ENCODE measurements around the gene ZDHHC6. TPM values are rescaled to one million over a fixed set of nuclear protein-coding genes. Genes with fewer than 3 reads are reported as not detected.
A peak's percentile ranks its signal among the peaks of the same experiment; 100 is the strongest.

Gene ZDHHC6
- total and polyA plus RNA-seq, 2 donors from 2014 or later: 37.5 to 73.8 TPM

DNA sequence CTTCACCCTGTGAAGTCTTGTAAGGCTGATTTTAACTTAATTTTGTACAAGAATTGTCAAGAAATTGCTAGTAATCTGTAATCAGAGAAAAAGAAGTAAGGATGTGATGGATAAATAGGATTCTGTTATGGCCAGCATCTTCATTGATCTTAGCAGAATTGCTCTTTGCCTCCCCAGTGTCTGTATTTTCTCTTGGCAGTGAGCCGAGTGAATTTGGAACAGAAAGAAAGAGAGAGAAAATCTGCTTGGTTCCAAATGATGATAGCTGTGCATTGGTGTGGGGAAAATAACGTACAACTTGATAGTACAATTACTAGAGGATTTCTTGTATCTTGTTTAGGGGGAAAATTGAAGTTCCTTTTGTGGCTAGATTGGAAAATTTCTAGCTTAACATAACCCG, 34.9 kb upstream of the ZDHHC6 start:
- Histone ChIP-seq H3K27me3 (ENCODE audit: control insufficient read depth, insufficient read depth, low read length) (no peaks in the 10 kb centered on the region), H3K4me1 (ENCODE audit: control insufficient read depth in 2 of 3, insufficient read depth in 2 of 3, low read depth in 1 of 3, low read length in 3 of 3) (no peaks in the 10 kb centered on the region), H3K9me3 (ENCODE audit: control insufficient read depth in 2 of 3, insufficient read depth in 1 of 3, low read length in 3 of 3) (no peaks in the 10 kb centered on the region), H3K4me3 (ENCODE audit: low read length in 3 of 3) (no peak overlapping the region), H3K36me3 (ENCODE audit: control insufficient read depth in 2 of 3, insufficient read depth in 3 of 3, low read length in 3 of 3) (no peaks in the 10 kb centered on the region), H3K27ac (ENCODE audit: low read depth in 2 of 2, low read length in 2 of 2) (no peak overlapping the region), H3K9ac (ENCODE audit: low read length in 3 of 3) (no peak overlapping the region)
- no peak for FAIRE-seq
- intact Hi-C loops (cut with DNase I): no loop called here
- TF ChIP-seq, protein P1, sequence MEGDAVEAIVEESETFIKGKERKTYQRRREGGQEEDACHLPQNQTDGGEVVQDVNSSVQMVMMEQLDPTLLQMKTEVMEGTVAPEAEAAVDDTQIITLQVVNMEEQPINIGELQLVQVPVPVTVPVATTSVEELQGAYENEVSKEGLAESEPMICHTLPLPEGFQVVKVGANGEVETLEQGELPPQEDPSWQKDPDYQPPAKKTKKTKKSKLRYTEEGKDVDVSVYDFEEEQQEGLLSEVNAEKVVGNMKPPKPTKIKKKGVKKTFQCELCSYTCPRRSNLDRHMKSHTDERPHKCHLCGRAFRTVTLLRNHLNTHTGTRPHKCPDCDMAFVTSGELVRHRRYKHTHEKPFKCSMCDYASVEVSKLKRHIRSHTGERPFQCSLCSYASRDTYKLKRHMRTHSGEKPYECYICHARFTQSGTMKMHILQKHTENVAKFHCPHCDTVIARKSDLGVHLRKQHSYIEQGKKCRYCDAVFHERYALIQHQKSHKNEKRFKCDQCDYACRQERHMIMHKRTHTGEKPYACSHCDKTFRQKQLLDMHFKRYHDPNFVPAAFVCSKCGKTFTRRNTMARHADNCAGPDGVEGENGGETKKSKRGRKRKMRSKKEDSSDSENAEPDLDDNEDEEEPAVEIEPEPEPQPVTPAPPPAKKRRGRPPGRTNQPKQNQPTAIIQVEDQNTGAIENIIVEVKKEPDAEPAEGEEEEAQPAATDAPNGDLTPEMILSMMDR (IDR thresholded peaks at IDR 0.05; ENCODE audit: borderline replicate concordance, extremely low read depth, insufficient read depth): no peak
- no peak for DNase-seq

DNA sequence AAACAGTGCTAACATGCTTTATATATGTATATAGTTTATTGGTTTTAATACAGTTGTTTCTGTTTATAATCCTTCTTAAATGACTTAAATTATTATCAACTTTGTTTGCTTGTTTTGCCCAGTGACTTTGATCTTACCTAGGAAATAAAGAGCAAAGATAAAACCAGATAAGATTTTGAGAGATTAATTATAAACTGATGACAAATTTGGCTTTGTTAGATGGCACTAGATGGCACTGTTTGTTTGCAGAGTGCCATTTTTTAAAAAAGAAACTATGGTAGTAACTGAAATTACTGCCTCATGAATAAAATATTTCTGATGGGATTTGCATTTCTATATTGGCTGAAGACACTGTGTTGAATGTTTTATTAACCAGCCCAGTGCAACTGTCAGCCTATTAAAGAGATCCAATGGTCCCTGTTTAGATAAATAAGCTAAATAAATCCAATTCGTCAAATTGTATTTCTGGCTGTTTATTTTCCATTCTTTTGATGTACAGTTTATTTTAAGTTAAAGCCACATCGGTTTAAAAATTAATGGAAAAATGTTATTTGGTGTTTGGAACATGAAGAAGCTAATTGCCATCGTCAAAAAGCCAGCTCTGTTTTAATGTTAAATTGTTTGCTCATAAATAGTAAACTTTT, 29.0 kb upstream of the ZDHHC6 start:
- Histone ChIP-seq H3K4me1 (ENCODE audit: control insufficient read depth in 2 of 3, insufficient read depth in 2 of 3, low read depth in 1 of 3, low read length in 3 of 3) (no peaks in the 10 kb centered on the region), H3K9me3 (ENCODE audit: control insufficient read depth in 2 of 3, insufficient read depth in 1 of 3, low read length in 3 of 3) (no peaks in the 10 kb centered on the region), H3K4me3 (ENCODE audit: low read length in 3 of 3) (no peak overlapping the region), H3K9ac (ENCODE audit: low read length in 3 of 3) (no peak overlapping the region), H3K27ac (ENCODE audit: low read depth in 2 of 2, low read length in 2 of 2) (no peak overlapping the region), H3K36me3 (ENCODE audit: control insufficient read depth in 2 of 3, insufficient read depth in 3 of 3, low read length in 3 of 3) (no peaks in the 10 kb centered on the region), H3K27me3 (ENCODE audit: control insufficient read depth, insufficient read depth, low read length) (no peaks in the 10 kb centered on the region)
- FAIRE-seq (peak; percentile 11), DNase-seq (peak in 1 of 5 donors; percentile 13)
- TF ChIP-seq, protein P1 (IDR thresholded peaks at IDR 0.05; ENCODE audit: borderline replicate concordance, extremely low read depth, insufficient read depth): peak; percentile 45
- intact Hi-C loops (cut with DNase I): no loop called here

DNA sequence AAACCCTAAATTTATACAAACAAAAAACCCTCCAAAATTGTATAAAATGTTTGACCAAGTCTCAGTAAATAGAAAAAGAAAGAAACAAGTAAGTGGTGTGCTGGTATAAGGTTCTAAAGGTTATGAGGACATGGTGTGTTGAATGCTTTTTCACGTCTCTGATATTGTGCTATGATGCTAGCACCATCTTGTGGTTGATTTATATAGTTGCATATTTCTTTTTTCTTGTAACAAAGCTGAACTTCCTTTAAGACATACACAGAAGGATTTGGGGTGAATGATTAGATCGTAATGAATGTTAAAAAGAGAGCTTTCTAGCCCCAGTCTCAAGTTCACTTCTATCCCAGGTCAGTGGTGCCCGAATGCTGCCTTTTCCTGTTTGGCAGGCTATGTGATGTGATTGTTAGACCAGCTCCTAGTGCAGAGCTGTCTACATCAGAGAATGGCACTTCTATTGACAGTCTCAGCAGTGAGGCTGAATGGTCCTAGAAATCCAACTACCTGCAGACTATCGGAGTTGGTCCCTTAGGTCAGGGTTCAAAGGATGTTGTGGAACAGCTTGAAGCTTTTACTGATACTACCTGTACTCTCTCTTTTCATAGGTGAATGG, 25.3 kb upstream of the ZDHHC6 start:
- Histone ChIP-seq H3K27me3 (ENCODE audit: control insufficient read depth, insufficient read depth, low read length) (no peaks in the 10 kb centered on the region), H3K9me3 (ENCODE audit: control insufficient read depth in 2 of 3, insufficient read depth in 1 of 3, low read length in 3 of 3) (no peaks in the 10 kb centered on the region), H3K4me1 (ENCODE audit: control insufficient read depth in 2 of 3, insufficient read depth in 2 of 3, low read depth in 1 of 3, low read length in 3 of 3) (no peaks in the 10 kb centered on the region), H3K27ac (ENCODE audit: low read depth in 2 of 2, low read length in 2 of 2) (no peak overlapping the region), H3K4me3 (ENCODE audit: low read length in 3 of 3) (no peak overlapping the region), H3K36me3 (ENCODE audit: control insufficient read depth in 2 of 3, insufficient read depth in 3 of 3, low read length in 3 of 3) (peaks cover 0 to 3% (median 0%) of the 10 kb centered on the region in 3 donors), H3K9ac (ENCODE audit: low read length in 3 of 3) (no peak overlapping the region)
- DNase-seq (peak in 2 of 5 donors; percentile 37 to 73), FAIRE-seq (peak; percentile 98)
- intact Hi-C loops (cut with DNase I): no loop called here
- TF ChIP-seq, protein P1 (IDR thresholded peaks at IDR 0.05; ENCODE audit: borderline replicate concordance, extremely low read depth, insufficient read depth): peak; percentile 55

Data from kidney (tissue), 14 donors.